Measurements from ENCODE around the gene IFI27L1. TPM values are rescaled to one million over a fixed set of nuclear protein-coding genes. Genes with fewer than 3 reads are reported as not detected.
A peak's percentile ranks its signal among the peaks of the same experiment; 100 is the strongest.

IFI27L1 gene
- total and polyA plus RNA-seq, 3 donors from 2014 or later = 174 to 219 (median 209) TPM

DNA sequence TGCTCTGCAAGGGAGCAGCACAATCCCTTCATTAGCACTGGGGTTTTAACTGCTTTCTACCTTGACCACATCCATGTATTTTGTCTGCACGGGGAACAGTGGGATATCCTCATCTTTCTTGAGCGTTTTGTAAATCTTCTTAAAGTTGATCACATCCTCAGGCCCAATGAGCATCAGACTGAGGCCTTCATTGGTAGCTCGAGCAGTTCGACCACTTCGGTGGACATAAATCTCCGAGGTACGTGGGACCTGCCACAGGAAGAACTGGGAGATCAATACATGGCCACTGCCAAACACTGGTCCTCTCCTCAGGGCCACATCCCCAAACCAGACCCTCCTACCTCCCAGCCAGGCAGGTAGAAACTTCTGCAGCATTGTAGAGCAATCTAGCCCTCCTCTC lies 26.2 kb upstream of the IFI27L1 start:
- H3K9me3 ChIP-seq = no peaks in the 10 kb centered on the region
- no peak overlapping the region for H3K27ac ChIP-seq
- DNase-seq = peak; percentile 4
- H3K36me3 ChIP-seq (ENCODE audit: low read depth, missing control alignments) = no peaks in the 10 kb centered on the region
- no peak for TF ChIP-seq POLR2A (IDR thresholded peaks at IDR 0.05)
- TF ChIP-seq, protein P1, sequence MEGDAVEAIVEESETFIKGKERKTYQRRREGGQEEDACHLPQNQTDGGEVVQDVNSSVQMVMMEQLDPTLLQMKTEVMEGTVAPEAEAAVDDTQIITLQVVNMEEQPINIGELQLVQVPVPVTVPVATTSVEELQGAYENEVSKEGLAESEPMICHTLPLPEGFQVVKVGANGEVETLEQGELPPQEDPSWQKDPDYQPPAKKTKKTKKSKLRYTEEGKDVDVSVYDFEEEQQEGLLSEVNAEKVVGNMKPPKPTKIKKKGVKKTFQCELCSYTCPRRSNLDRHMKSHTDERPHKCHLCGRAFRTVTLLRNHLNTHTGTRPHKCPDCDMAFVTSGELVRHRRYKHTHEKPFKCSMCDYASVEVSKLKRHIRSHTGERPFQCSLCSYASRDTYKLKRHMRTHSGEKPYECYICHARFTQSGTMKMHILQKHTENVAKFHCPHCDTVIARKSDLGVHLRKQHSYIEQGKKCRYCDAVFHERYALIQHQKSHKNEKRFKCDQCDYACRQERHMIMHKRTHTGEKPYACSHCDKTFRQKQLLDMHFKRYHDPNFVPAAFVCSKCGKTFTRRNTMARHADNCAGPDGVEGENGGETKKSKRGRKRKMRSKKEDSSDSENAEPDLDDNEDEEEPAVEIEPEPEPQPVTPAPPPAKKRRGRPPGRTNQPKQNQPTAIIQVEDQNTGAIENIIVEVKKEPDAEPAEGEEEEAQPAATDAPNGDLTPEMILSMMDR (IDR thresholded peaks at IDR 0.05) = no peak
- H3K27me3 ChIP-seq = no peaks in the 10 kb centered on the region
- peaks cover 40% of the 10 kb centered on the region for H3K4me1 ChIP-seq
- no peak overlapping the region for H3K4me3 ChIP-seq
- 94% methylated on average over 7 of the region's 7 CpGs for WGBS, 2 donors
- intact Hi-C loops (cut with DNase I; ENCODE audit: low total_unique reads) = no loop called here

DNA sequence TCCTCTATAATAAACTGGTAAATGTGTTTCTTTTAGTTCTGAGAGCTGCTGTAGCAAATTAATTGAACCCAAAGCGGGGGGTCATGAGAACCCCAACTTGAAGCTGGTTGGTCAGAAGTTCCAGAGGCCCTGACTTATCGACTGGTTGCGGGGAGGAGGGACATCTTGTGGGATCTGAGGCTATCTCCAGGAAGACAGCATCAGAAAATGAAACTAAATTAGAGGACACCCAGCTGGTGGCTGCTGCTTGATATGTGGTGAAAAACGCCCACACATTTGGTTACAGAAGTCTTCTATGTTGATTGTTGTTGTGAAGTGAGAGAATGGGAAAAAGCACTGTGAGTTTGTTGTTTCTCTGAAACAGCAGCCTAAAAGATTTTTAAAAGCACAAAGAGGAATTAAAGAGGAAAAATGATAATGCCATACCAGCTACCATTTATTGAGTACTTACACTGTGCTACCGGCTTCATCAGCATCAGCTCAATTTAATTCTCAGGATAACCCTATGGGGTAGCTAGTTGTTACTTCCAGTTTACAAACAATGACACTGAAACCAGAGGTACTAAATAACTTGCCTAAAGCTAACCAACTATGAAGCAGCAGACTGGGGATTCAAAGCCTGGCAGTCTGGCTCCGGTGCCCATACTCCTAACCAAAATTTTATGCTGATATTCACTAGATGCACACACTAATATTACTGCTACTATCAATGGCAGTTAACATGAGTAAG lies 24.4 kb upstream of the IFI27L1 start:
- Histone ChIP-seq H3K27me3 (no peaks in the 10 kb centered on the region), H3K4me3 (no peak overlapping the region), H3K9me3 (no peaks in the 10 kb centered on the region), H3K4me1 (peaks cover 36% of the 10 kb centered on the region), H3K36me3 (ENCODE audit: low read depth, missing control alignments) (no peaks in the 10 kb centered on the region), H3K27ac (no peak overlapping the region)
- intact Hi-C loops (cut with DNase I; ENCODE audit: low total_unique reads) = no loop called here
- DNase-seq = peak; percentile 69
- WGBS, 2 donors = 59% methylated on average over 6 of the region's 6 CpGs
- TF ChIP-seq, protein P1 (IDR thresholded peaks at IDR 0.05) = no peak
- TF ChIP-seq POLR2A (IDR thresholded peaks at IDR 0.05) = no peak

DNA sequence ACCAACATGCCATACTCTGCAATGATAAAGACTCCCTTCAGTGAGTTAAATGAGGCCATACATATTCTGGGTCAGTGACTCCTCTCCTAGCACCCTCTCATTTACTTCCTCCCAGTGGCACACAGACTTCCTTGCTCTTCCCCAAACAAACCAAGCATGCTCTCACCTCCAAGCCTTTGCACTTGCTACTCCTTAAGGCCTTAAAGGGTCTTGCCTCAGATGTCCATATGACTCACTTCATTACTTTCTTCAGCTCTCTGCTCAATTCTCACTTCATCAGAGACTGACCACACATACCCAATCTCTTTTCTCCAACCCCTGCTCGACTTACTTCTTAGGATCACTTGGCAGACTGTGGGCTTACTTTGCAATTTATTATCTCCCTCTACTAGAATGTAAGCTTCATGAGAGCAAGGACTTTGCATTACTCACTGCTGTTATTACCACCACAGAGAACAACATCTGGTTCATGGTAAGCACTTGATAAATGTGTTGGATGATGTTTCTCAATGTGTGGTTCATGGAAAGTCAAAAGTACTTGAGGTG lies 22.9 kb upstream of the IFI27L1 start:
- H3K4me1 ChIP-seq = peaks cover 46% of the 10 kb centered on the region
- TF ChIP-seq, protein P1 (IDR thresholded peaks at IDR 0.05) = no peak
- no peak for TF ChIP-seq POLR2A (IDR thresholded peaks at IDR 0.05)
- DNase-seq = no peak
- H3K36me3 ChIP-seq (ENCODE audit: low read depth, missing control alignments) = no peaks in the 10 kb centered on the region
- H3K27me3 ChIP-seq = no peaks in the 10 kb centered on the region
- intact Hi-C loops (cut with DNase I; ENCODE audit: low total_unique reads) = no loop called here
- no peak overlapping the region for H3K27ac ChIP-seq
- H3K9me3 ChIP-seq = no peaks in the 10 kb centered on the region
- H3K4me3 ChIP-seq = no peak overlapping the region
- 68 to 74% methylated on average over 1 of the region's 1 CpG for WGBS, 2 donors

DNA sequence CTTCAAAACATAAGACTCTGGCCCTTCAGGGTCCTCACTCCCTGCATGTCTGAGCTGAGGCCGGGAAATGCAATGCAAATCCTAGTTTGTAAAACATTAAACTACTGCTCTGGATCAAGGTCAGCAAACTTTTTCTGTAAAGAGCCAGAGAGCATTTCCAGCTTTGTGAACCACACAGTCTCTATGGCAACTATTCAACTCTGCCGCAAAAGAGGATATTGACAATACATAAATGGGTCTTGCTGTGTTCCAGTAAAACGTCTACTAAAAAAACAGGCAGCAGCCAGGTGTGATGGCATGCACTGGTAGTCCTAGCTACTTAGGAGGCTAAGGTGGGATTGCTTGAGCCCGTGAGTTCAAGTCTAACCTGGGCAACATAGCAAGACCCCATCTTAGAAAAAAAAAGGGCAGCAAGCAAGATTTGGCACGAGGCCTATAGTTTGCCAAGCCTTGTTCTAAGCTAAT lies 22.4 kb upstream of the IFI27L1 start:
- Histone ChIP-seq H3K27ac (peak overlapping the region in 1 of 2 donors; percentile 32), H3K27me3 (no peaks in the 10 kb centered on the region), H3K36me3 (ENCODE audit: low read depth, missing control alignments) (no peaks in the 10 kb centered on the region), H3K4me3 (no peak overlapping the region), H3K9me3 (no peaks in the 10 kb centered on the region), H3K4me1 (peaks cover 51% of the 10 kb centered on the region)
- TF ChIP-seq, protein P1 (IDR thresholded peaks at IDR 0.05) = no peak
- TF ChIP-seq POLR2A (IDR thresholded peaks at IDR 0.05) = no peak
- DNase-seq = peak; percentile 9
- 51 to 66% methylated on average over 5 of the region's 5 CpGs for WGBS, 2 donors
- intact Hi-C loops (cut with DNase I; ENCODE audit: low total_unique reads) = no loop called here
